GM04503 (cell line): ENCODE data around the gene CLIP3.

Experiments
- DNase-seq: peaks from one replicate; pipeline ENCODE4 v3.0.0-alpha.2; 2012; ENCODE audit warnings: low read depth

Gene CLIP3

GRCh38 chr19:35978271-35978670 lies 54.4 kb downstream of the CLIP3 start:
- DNase-seq: no peak

- no peak for DNase-seq
These were observed 55.0 kb downstream of the CLIP3 start for GRCh38 chr19:35977446-35978222.

- no peak for DNase-seq
These were observed 57.0 kb downstream of the CLIP3 start for GRCh38 chr19:35975608-35976214.

GRCh38 chr19:35973487-35973886 lies 59.2 kb downstream of the CLIP3 start:
- no peak for DNase-seq

GRCh38 chr19:35966771-35967170 lies 65.9 kb downstream of the CLIP3 start:
- no peak for DNase-seq
